GM12872 (cell line): ENCODE results near the gene INTS14.

Experiments
- CTCF ChIP-seq: IDR thresholded peaks from 3 replicates; pipeline ENCODE4 v1.5.1; 2011; ENCODE audit warnings: low read depth, mild to moderate bottlenecking, low read length, moderate library complexity; ENCODE audit not compliant: insufficient read depth

Gene INTS14

DNA sequence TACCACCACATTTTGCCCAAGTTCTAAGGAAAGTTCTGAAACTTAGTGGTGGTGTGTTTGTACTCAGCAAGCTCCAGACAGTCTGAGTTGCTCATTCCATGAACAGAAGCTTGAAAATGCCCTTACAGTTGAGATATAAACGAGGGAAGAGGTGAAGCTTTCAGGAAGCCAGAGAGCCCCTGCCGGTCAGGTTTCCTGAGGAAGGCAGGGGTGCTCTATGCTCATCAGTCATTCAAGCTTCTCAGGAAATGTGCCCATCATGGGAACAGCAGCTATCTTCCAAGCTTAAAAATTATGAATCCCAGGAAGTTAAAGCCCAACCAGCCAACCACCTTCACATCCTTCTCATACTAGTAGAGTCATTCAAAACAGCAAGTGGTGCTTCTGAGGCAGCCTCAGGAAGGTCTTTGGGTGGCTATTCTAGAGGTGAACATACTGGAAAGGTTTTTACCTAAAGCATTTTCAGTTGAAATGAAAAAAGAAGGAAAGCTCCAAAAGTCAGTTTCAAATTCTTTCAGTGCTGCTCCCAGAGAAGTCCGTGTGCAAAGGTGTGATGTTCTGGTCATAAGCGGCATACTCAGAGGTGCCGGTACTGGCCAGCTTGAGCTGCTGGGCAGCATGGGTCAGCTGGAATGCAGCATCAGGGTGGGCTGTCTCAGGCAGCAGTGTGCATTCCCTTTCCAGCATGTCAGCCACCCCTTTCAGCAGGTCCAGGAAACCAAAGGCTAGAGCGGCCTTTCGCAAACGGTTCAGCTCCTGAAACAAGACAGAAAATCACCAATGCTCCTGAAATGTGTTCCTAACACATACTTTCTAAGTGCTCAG is 31.8 kb downstream of the INTS14 start:
- TF ChIP-seq CTCF = no peak

GRCh38 chr15:65577129-65577996 is 33.6 kb downstream of the INTS14 start:
- TF ChIP-seq CTCF = no peak

DNA sequence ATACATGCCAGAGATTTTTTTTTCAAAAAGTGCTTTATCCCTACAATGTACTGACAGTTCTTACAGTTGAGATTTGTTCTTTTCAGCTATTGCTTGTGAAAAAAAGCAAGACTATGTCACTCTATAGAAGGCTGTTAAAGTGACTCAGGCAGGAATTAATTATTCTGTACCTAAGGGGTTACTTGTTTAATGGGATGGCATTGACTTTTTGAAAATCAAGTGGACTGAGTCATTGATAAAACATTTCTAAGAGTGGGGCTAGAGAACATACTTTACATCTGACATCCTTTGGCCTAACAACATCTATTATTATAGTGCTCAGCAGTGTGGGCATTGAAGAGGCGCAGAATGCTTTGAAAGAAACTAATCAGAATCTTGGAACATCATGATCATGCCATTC is 34.3 kb downstream of the INTS14 start:
- TF ChIP-seq CTCF = no peak

GRCh38 chr15:65571971-65572370 is 39.0 kb downstream of the INTS14 start:
- no peak for TF ChIP-seq CTCF

DNA sequence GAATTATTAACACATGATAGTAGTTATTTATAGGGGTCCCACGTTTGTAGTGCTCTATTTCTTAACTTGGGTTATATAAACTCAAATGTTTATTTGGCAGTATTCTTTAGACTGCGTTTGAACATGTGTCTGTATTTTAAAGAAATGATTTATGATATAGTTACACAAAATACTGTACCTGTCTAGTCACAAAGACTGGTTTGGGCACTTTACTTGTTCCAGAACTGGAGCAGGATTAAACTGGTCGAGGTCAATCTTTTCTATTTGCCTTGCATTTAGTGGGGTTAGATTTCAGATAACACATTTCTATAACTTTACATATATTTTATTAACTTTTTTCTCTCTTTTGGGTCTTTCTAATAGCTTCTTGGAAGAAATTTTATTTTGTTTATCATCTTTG is 41.2 kb downstream of the INTS14 start:
- no peak for TF ChIP-seq CTCF

GRCh38 chr15:65561934-65562333 is 49.0 kb downstream of the INTS14 start:
- TF ChIP-seq CTCF = no peak

DNA sequence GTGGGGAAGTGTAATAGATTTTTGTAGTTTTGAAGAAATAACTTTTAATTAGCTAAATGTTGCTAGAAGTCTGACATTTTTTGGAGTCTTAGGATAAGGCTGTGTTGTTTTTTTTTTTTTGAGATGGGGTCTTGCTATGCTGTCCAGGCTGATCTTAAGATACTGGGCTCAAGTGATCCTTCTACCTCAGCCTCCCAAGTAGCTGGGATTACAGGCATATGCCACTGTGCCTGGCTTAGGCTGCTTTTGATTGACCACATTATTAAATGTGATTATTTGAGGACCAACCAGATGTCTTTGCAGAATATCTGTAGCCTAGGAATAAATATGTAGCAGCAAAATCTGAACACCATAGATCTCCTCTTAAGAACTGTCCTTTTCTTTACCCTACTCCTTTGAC is 51.0 kb downstream of the INTS14 start:
- no peak for TF ChIP-seq CTCF
